K562 (cell line): ENCODE results near the gene HBM. TPM values are rescaled to one million over a fixed set of nuclear protein-coding genes. Genes with fewer than 3 reads are reported as not detected.

Experiments
- BCL6 ChIP-seq: fragments of 250-450 bp; sonication (Bioruptor Pico); IDR thresholded peaks from 2 replicates; pipeline ENCODE4 v1.4.0; 2020
- BDP1 ChIP-seq: IDR thresholded peaks from 3 replicates; pipeline ENCODE4 v1.6.1; 2011; ENCODE audit not compliant: insufficient read length, insufficient read depth
- CBX8 ChIP-seq: fragments of 200-600 bp; sonication (generic); IDR thresholded peaks from 2 replicates; pipeline ENCODE4 v1.6.1; 2012; ENCODE audit warnings: borderline replicate concordance, mixed run types, low read depth, mild to moderate bottlenecking, moderate library complexity, mixed read lengths, low read length, control low read depth, inconsistent platforms; ENCODE audit not compliant: poor library complexity, severe bottlenecking; ENCODE audit errors: extremely low read depth
- CHD2 ChIP-seq: IDR thresholded peaks from 2 replicates; pipeline ENCODE4 v1.6.1; 2011; ENCODE audit warnings: low read depth, low read length
- ESRRA ChIP-seq: fragments of 450-650 bp; IDR thresholded peaks from 2 replicates; pipeline ENCODE4 v1.6.1; 2014; ENCODE audit warnings: low read depth, mild to moderate bottlenecking, moderate library complexity, borderline replicate concordance
- KLF1 ChIP-seq: fragments of 450-650 bp; IDR thresholded peaks from 2 replicates; pipeline ENCODE4 v1.6.1; 2016; ENCODE audit warnings: missing genetic modification characterization, missing compliant biosample characterization
- RNF2 ChIP-seq: sonication (generic); IDR thresholded peaks from 2 replicates; pipeline ENCODE4 v1.6.1; 2016
- TAF15 ChIP-seq: fragments of 200-400 bp; formaldehyde crosslinking; IDR thresholded peaks from 2 replicates; pipeline ENCODE4 v1.6.1; 2017; ENCODE audit warnings: mild to moderate bottlenecking, low read depth, low read length, moderate library complexity
- U2AF2 ChIP-seq: fragments of 200-400 bp; formaldehyde crosslinking; optimal IDR thresholded peaks from 2 replicates; pipeline ENCODE3; 2017; ENCODE audit warnings: low read depth, mild to moderate bottlenecking, low read length
- ZNF57 ChIP-seq: fragments of 450-650 bp; formaldehyde crosslinking; IDR thresholded peaks from 2 replicates; pipeline ENCODE4 v1.4.0; 2020; ENCODE audit warnings: mild to moderate bottlenecking, moderate library complexity
- polyA plus RNA-seq, 8 experiments: library from polyadenylated mRNA; depleted of rRNA in 4 of 8; stranded (reverse) in 5 of 8; unstranded in 3 of 8; fragments of >200 nt; fragmentation: Nextera tagmentation in 2 of 8; fragmentation: Illumina TruSeq in 1 of 8; extraction: Ambion mirVana in 2 of 8; extraction: Trizol in 1 of 8; gene quantifications; 2 replicates each; pipeline versions ENCODE4 v1.2.1 to v1.2.3, GENCODE V29; 2011 to 2014; ENCODE audit warnings: inconsistent platforms in 1 of 8, missing spikeins in 1 of 8
- total RNA-seq, 7 experiments: library from RNA; depleted of rRNA in 6 of 7; stranded (reverse); fragments of >200 nt in 6 of 7; fragmentation: Illumina TruSeq in 2 of 7; extraction: Trizol in 2 of 7; gene quantifications; 2 replicates each; pipeline versions ENCODE4 v1.2.1 to v1.2.3, GENCODE V29; 2011 to 2021; ENCODE audit warnings: low replicate concordance in 1 of 7
- TF ChIP-seq, protein P1 (sequence below): sonication (generic); formaldehyde crosslinking; IDR thresholded peaks from 2 replicates; pipeline ENCODE4 v1.8.0; 2023; ENCODE audit warnings: mild to moderate bottlenecking, missing genetic modification reagents

The HBM gene
- total and polyA plus RNA-seq, 9 of the 15 experiments (the other 6 are each of a cell fraction or from before 2014, with no cell fraction given): not detected

DNA sequence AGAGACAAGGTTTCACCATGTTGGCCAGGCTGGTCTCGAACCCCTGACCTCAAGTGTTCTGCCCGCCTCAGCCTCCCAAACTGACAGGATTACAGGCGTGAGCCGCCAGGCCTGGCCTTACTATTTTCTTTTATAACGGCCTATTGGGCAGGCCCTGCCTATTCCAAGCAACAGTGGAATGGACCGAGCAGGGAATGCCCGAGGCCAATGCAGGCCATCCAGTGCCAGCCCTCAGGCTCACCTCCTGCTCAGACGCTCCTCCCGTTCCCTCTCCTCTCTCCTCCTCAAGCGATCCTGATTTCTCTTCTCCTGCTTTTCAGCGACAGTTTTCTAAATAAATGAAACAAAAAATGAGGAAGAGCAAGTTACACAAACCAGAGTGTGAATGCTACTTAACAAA is 26.9 kb downstream of the HBM start (continued):
- no peak for TF ChIP-seq U2AF2
- no peak for TF ChIP-seq BDP1
- no peak for TF ChIP-seq KLF1 (tag)
- TF ChIP-seq, protein P1, sequence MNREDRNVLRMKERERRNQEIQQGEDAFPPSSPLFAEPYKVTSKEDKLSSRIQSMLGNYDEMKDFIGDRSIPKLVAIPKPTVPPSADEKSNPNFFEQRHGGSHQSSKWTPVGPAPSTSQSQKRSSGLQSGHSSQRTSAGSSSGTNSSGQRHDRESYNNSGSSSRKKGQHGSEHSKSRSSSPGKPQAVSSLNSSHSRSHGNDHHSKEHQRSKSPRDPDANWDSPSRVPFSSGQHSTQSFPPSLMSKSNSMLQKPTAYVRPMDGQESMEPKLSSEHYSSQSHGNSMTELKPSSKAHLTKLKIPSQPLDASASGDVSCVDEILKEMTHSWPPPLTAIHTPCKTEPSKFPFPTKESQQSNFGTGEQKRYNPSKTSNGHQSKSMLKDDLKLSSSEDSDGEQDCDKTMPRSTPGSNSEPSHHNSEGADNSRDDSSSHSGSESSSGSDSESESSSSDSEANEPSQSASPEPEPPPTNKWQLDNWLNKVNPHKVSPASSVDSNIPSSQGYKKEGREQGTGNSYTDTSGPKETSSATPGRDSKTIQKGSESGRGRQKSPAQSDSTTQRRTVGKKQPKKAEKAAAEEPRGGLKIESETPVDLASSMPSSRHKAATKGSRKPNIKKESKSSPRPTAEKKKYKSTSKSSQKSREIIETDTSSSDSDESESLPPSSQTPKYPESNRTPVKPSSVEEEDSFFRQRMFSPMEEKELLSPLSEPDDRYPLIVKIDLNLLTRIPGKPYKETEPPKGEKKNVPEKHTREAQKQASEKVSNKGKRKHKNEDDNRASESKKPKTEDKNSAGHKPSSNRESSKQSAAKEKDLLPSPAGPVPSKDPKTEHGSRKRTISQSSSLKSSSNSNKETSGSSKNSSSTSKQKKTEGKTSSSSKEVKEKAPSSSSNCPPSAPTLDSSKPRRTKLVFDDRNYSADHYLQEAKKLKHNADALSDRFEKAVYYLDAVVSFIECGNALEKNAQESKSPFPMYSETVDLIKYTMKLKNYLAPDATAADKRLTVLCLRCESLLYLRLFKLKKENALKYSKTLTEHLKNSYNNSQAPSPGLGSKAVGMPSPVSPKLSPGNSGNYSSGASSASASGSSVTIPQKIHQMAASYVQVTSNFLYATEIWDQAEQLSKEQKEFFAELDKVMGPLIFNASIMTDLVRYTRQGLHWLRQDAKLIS (CRISPR knock-in tag): no peak
- TF ChIP-seq TAF15: no peak
- no peak for TF ChIP-seq ZNF57 (CRISPR knock-in tag)
- TF ChIP-seq ESRRA: no peak
- no peak for TF ChIP-seq CBX8
- no peak for TF ChIP-seq CHD2
- no peak for TF ChIP-seq RNF2
- TF ChIP-seq BCL6 (CRISPR knock-in tag): no peak
